ENCODE results near the gene DNM3. TPM values are rescaled to one million over a fixed set of nuclear protein-coding genes. Genes with fewer than 3 reads are reported as not detected.

DNM3 gene
- polyA plus RNA-seq, 3 donors = 0.15 TPM; not detected in 2

- no peak overlapping the region for H3K4me3 ChIP-seq (replicated peaks in 1 of 3; ENCODE audit: low read depth in 2 of 3, low read length in 3 of 3)
- no peaks in the 10 kb centered on the region for H3K79me2 ChIP-seq (ENCODE audit: insufficient read depth, low read length)
- H3K9me3 ChIP-seq (replicated peaks in 1 of 2; ENCODE audit: control insufficient read depth in 1 of 2, insufficient read depth in 1 of 2, low read length in 2 of 2) = no peaks in the 10 kb centered on the region
- no peak for TF ChIP-seq CTCF (IDR thresholded peaks at IDR 0.05)
- no peaks in the 10 kb centered on the region for H3K36me3 ChIP-seq (replicated peaks in 1 of 2; ENCODE audit: control insufficient read depth in 1 of 2, insufficient read depth in 2 of 2, low read length in 2 of 2)
- intact Hi-C loops (cut with micrococcal nuclease) = no loop called here
- no peaks in the 10 kb centered on the region for H4K20me1 ChIP-seq (ENCODE audit: insufficient read depth, low read length)
- H3K27me3 Mint-ChIP-seq (ENCODE audit: low read depth in 3 of 3) = peaks cover 0 to 2% (median 0%) of the 10 kb centered on the region in 3 donors
- no peaks in the 10 kb centered on the region for H3K36me3 Mint-ChIP-seq
- no peak overlapping the region for H3K4me2 ChIP-seq (replicated peaks; ENCODE audit: extremely low read depth, low read length, poor library complexity, severe bottlenecking)
- H3K9ac ChIP-seq (ENCODE audit: insufficient read depth, low read length, poor library complexity, severe bottlenecking) = no peak overlapping the region
- H3K27me3 ChIP-seq (ENCODE audit: control insufficient read depth in 2 of 2, insufficient read depth in 2 of 2, low read length in 2 of 2) = no peaks in the 10 kb centered on the region
- no peak for DNase-seq
- H2AFZ ChIP-seq (ENCODE audit: insufficient read depth, low read depth, low read length, poor library complexity, severe bottlenecking) = no peak overlapping the region
- H3K9me3 Mint-ChIP-seq = no peaks in the 10 kb centered on the region
- no CpG with 5 or more reads among the region's 3 CpGs for WGBS (ENCODE audit: insufficient coverage)
- H3K27ac Mint-ChIP-seq = no peak overlapping the region
- H3K27ac ChIP-seq (ENCODE audit: low read depth in 1 of 2, low read length in 2 of 2) = no peak overlapping the region
- peaks cover 9 to 16% of the 10 kb centered on the region in 2 donors for H3K4me1 ChIP-seq (ENCODE audit: control insufficient read depth in 1 of 2, insufficient read depth in 2 of 2, low read length in 2 of 2)
- peaks cover 18% of the 10 kb centered on the region for H3K4me1 Mint-ChIP-seq
- H3K4me3 Mint-ChIP-seq = no peak overlapping the region
Measured at GRCh38 chr1:172001288-172001687, 160.0 kb downstream of the DNM3 start.

DNA sequence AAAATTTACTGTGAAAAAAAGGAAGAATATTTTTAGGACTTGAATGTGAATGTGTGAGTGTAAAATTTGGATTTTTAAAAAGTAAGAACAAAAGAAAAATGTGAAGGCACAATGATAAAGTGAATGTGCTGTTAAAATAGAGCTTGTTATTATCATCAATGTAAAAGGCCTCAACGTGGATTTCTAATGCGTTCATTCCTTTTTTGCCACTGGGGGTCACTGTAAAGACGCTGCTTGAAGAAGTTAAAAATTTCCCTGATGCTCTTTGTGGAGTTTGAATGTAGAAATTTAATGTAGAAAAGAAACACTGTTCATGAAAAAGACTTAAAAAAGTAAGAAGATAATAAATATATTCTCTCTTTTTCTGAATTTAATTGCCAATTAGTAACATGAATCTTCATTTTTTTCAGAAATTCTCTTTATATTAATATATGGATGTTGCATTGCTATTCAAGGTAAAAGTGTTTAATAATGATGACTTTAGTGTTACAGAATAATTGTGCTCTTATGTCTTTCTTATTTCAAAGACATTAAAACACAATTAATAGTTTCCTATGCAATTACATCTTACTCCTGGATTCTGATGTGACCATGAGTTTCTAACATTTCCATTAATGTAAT, 161.5 kb downstream of the DNM3 start:
- no peaks in the 10 kb centered on the region for H3K79me2 ChIP-seq (ENCODE audit: insufficient read depth, low read length)
- Mint-ChIP-seq H3K9me3 (no peaks in the 10 kb centered on the region), H3K36me3 (no peaks in the 10 kb centered on the region), H3K4me1 (peaks cover 18% of the 10 kb centered on the region), H3K4me3 (no peak overlapping the region), H3K27me3 (ENCODE audit: low read depth in 3 of 3) (peaks cover 0 to 2% (median 0%) of the 10 kb centered on the region in 3 donors), H3K27ac (no peak overlapping the region)
- H3K27me3 ChIP-seq (ENCODE audit: control insufficient read depth in 2 of 2, insufficient read depth in 2 of 2, low read length in 2 of 2) = no peaks in the 10 kb centered on the region
- no peak overlapping the region for H2AFZ ChIP-seq (ENCODE audit: insufficient read depth, low read depth, low read length, poor library complexity, severe bottlenecking)
- H3K9ac ChIP-seq (ENCODE audit: insufficient read depth, low read length, poor library complexity, severe bottlenecking) = no peak overlapping the region
- no peaks in the 10 kb centered on the region for H4K20me1 ChIP-seq (ENCODE audit: insufficient read depth, low read length)
- no peak overlapping the region for H3K4me3 ChIP-seq (replicated peaks in 1 of 3; ENCODE audit: low read depth in 2 of 3, low read length in 3 of 3)
- intact Hi-C loops (cut with micrococcal nuclease) = no loop called here
- H3K9me3 ChIP-seq (replicated peaks in 1 of 2; ENCODE audit: control insufficient read depth in 1 of 2, insufficient read depth in 1 of 2, low read length in 2 of 2) = no peaks in the 10 kb centered on the region
- 0% methylated on average over 2 of the region's 3 CpGs for WGBS (ENCODE audit: insufficient coverage)
- H3K4me1 ChIP-seq (ENCODE audit: control insufficient read depth in 1 of 2, insufficient read depth in 2 of 2, low read length in 2 of 2) = peaks cover 9 to 16% of the 10 kb centered on the region in 2 donors
- H3K27ac ChIP-seq (ENCODE audit: low read depth in 1 of 2, low read length in 2 of 2) = no peak overlapping the region
- no peak for DNase-seq
- peak; percentile 20 for TF ChIP-seq CTCF (IDR thresholded peaks at IDR 0.05)
- H3K4me2 ChIP-seq (replicated peaks; ENCODE audit: extremely low read depth, low read length, poor library complexity, severe bottlenecking) = no peak overlapping the region
- no peaks in the 10 kb centered on the region for H3K36me3 ChIP-seq (replicated peaks in 1 of 2; ENCODE audit: control insufficient read depth in 1 of 2, insufficient read depth in 2 of 2, low read length in 2 of 2)
